SK-N-SH (cell line): ENCODE results near the gene CAPRIN2.

ENCODE experiments used
- EP300 ChIP-seq, 2 experiments: IDR thresholded peaks; 2 replicates each; pipeline versions ENCODE4 v1.4.0 to v1.6.1; 2012; ENCODE audit warnings: borderline replicate concordance in 1 of 2, low read depth in 1 of 2, low read length in 1 of 2
- FOXM1 ChIP-seq: IDR thresholded peaks from 2 replicates; pipeline ENCODE4 v1.4.0; 2012; ENCODE audit warnings: low read depth, mild to moderate bottlenecking
- NFIC ChIP-seq: IDR thresholded peaks from 2 replicates; pipeline ENCODE4 v1.4.0; 2012; ENCODE audit warnings: borderline replicate concordance
- POLR2AphosphoS5 ChIP-seq: IDR thresholded peaks from 2 replicates; pipeline ENCODE4 v1.6.1; 2012; ENCODE audit warnings: low read depth, low read length
- RAD21 ChIP-seq: IDR thresholded peaks from 2 replicates; pipeline ENCODE4 v1.6.1; 2012; ENCODE audit warnings: mild to moderate bottlenecking, low read length
- SIN3A ChIP-seq: IDR thresholded peaks from 2 replicates; pipeline ENCODE4 v1.6.1; 2012; ENCODE audit warnings: low read depth, mild to moderate bottlenecking, low read length, moderate library complexity, borderline replicate concordance
- SMC3 ChIP-seq: IDR thresholded peaks from 2 replicates; pipeline ENCODE4 v1.6.1; 2012; ENCODE audit warnings: low read depth, low read length, improper control_type of control experiment
- TF ChIP-seq, protein P1 (sequence below): fragments of 200-600 bp; sonication (generic); IDR thresholded peaks from 2 replicates; pipeline ENCODE4 v1.6.1; 2017; ENCODE audit warnings: antibody characterized with exemption, mild to moderate bottlenecking, moderate library complexity
- TF ChIP-seq, protein P2 (sequence below): fragments of 150-350 bp; IDR thresholded peaks from 2 replicates; pipeline ENCODE4 v1.6.1; 2017; ENCODE audit warnings: antibody characterized with exemption, low read length, low read depth, borderline replicate concordance

DNA sequence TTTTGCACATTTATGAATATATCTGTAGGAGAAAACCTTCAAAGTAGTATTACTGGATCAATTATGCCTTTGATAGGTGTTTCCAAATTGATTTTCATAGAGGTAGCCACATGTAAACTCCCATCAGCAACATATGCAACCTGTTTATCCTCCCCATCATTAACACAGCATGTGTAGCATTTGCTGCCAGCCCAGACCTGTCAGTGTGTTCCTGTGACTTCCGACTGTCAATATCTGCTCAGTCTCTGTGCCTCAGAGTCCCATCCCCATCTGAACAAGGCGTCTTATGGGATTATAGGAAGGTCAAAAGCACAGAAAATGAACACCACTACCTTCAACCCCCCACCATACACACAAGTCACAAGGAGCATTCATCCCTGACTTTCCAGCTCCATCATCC, 9.5 kb upstream of the CAPRIN2 start:
- TF ChIP-seq SIN3A (no peak), RAD21 (no peak), NFIC (no peak), POLR2AphosphoS5 (no peak), FOXM1 (no peak), EP300 (IDR thresholded peaks at IDR 0.05; ENCODE audit: borderline replicate concordance in 1 of 2, low read depth in 1 of 2, low read length in 1 of 2) (no peak), SMC3 (no peak)
- TF ChIP-seq, protein P1, sequence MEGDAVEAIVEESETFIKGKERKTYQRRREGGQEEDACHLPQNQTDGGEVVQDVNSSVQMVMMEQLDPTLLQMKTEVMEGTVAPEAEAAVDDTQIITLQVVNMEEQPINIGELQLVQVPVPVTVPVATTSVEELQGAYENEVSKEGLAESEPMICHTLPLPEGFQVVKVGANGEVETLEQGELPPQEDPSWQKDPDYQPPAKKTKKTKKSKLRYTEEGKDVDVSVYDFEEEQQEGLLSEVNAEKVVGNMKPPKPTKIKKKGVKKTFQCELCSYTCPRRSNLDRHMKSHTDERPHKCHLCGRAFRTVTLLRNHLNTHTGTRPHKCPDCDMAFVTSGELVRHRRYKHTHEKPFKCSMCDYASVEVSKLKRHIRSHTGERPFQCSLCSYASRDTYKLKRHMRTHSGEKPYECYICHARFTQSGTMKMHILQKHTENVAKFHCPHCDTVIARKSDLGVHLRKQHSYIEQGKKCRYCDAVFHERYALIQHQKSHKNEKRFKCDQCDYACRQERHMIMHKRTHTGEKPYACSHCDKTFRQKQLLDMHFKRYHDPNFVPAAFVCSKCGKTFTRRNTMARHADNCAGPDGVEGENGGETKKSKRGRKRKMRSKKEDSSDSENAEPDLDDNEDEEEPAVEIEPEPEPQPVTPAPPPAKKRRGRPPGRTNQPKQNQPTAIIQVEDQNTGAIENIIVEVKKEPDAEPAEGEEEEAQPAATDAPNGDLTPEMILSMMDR = no peak
- TF ChIP-seq, protein P2, sequence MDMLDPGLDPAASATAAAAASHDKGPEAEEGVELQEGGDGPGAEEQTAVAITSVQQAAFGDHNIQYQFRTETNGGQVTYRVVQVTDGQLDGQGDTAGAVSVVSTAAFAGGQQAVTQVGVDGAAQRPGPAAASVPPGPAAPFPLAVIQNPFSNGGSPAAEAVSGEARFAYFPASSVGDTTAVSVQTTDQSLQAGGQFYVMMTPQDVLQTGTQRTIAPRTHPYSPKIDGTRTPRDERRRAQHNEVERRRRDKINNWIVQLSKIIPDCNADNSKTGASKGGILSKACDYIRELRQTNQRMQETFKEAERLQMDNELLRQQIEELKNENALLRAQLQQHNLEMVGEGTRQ = no peak
